KBM-7 (cell line): Measurements from ENCODE around the gene NGEF.
"Not testable (repeated sequence)": the region's sequence is repeated elsewhere in the genome, so short reads cannot be mapped to it uniquely, and the experiment has no call there.

ENCODE experiments used
- DNase-seq: peaks from one replicate; pipeline ENCODE4 v3.0.0-alpha.2; 2015
- in situ Hi-C: fragments of 300-500 bp; cut with MboI; formaldehyde crosslinking; loops from 2 replicates; pipeline ENCODE4 v1.14.3; 2020; ENCODE audit warnings: low sequenced_read_pairs, low pct_unique_long_range_greater_than_20kb, mixed read lengths

Gene NGEF, protein sequence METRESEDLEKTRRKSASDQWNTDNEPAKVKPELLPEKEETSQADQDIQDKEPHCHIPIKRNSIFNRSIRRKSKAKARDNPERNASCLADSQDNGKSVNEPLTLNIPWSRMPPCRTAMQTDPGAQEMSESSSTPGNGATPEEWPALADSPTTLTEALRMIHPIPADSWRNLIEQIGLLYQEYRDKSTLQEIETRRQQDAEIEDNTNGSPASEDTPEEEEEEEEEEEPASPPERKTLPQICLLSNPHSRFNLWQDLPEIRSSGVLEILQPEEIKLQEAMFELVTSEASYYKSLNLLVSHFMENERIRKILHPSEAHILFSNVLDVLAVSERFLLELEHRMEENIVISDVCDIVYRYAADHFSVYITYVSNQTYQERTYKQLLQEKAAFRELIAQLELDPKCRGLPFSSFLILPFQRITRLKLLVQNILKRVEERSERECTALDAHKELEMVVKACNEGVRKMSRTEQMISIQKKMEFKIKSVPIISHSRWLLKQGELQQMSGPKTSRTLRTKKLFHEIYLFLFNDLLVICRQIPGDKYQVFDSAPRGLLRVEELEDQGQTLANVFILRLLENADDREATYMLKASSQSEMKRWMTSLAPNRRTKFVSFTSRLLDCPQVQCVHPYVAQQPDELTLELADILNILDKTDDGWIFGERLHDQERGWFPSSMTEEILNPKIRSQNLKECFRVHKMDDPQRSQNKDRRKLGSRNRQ

DNA sequence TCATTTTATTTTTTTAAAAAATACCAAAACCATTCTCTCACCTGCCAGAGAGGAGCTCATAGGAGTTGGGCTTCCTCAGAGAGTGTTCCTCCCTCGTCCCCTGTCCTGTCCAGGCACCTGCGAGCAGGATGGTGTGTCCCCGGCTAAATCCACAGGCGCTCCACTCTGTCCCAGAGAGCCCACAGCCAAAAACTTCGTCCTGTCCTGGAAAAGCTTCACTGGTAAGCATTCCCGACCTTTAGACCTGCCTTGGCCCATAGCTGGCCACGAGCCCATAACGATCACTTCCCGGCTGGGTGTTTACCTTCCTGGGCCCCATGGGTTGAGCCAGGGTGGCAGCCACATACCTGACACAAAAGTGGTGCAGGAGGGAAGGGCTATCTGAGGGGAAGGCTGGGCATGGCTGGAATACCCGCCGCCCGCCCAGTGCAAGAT lies at the start of gene NGEF:
NGEF (minus strand) TSS at position 230 of the 435 bp plus-strand sequence. CDS start 38,366 bp downstream, outside the sequence.
- in situ Hi-C loops: no loop called here

DNA sequence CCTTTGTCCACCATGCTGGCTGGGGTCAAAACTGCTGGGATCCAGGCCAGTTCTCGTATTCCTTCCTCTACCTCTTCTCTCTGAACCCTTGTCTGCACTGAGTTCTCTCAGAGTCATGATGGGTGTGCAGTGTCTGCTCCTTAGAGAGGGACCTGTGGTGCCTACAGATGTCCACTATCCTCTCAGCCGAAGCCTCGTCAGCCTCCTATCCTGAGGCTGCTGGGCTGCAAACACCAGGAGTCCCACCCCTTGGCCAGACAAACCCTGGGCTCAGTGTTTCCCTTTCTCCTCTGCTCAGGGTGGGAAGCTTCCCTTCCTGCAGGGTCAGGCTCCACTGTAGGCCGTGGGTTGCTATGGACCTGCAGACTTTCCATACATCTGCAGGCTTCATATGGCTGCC lies 49.4 kb upstream of the NGEF start:
- in situ Hi-C loops: no loop called here
- DNase-seq: no peak

More for the DNA sequence above, at the start of gene NGEF:
- no peak for DNase-seq

DNA sequence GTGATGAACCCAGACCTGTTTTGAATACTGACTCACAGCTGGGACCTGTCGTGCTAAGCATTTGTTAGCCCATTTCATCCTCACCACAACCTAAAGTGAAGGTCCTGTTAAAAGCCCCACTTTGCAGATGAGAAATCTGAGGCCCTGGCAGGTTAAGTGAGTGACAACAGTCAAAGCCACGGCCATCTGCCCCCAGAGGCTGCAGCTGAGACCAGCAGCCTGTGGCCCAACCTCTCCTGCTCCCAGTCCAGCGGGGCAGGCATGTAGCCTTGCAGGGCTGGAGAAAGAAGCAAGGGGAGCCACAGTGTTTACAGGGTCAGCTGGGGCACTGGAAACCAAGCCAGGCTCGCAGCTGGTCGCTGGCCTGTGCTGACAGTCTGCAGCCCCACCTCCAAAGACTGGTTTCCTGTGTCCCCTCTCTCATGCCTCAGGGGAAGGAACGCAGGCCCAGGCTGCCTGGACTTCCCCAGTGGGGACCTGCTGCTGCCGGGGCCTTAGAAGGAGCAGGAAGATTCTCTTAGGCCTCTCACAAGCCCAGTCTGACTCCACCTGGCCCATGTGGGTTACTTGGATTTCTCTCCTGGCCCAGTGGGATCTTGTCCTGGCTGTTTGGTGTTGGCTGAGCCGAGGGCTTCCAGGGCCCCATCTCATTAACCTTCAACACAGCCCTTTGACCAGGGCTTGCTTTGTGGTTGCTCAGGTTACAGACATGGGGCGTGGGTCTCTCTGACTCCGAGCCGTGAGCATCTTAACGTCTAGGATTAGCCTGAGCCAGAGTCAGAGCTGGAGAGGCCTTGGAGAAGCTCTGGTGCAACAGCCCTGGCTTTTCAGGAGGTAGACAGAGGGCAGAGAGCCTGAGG lies 48.8 kb upstream of the NGEF start:
- in situ Hi-C loops: no loop called here
- DNase-seq: peak; percentile 52

DNA sequence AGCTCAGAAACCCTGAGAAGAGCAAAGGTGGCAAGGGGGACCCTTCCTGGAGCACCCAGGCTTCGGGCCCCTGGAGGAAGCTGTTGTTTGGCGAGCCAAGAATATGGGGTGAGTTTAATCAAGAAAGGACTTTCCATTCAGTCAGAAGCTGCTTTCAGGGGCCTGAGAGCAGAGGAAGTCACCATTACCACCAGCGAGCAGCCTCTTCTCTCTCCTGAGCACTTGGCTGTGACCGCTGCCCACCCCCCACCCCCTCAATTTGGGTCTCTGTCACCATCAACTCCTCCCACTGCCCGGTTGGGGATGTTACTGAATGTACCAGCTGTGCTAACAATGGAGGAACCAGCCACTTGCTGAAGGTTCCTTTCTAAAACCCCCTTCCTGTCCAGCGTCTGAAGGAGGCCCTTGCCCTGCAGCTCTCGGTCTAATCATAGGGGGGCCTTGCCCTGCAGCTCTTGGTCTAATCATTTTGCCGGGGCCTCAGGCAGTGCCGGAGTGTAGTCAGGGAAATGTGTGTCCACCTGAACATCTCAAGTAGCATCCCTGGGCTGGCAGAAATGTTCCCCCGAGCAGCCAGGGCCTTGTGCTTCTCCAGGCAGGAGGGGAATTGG lies 48.0 kb upstream of the NGEF start:
- peak; percentile 70 for DNase-seq
- in situ Hi-C loops: no loop called here

DNA sequence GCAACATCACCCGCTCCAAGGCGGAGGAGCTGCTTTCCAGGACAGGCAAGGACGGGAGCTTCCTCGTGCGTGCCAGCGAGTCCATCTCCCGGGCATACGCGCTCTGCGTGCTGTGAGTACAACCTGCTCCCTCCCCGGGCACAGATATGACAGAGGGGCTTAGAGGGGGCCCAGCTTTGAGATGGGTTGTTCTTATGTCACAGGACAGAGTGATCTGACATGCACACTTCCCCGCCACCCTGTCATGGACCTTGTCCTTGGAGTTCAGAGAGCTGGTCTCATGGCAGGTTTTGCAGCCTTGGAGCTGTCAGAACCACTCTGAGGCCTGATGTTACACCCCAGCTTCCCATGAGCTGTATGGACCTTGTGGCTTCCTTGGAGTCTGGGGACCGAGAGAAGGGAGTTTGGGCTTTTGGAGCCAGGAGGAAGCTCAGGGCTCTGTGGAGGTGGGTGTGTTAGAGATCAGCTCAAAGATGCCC lies 47.5 kb upstream of the NGEF start:
- DNase-seq: no peak
- in situ Hi-C loops: no loop called here

DNA sequence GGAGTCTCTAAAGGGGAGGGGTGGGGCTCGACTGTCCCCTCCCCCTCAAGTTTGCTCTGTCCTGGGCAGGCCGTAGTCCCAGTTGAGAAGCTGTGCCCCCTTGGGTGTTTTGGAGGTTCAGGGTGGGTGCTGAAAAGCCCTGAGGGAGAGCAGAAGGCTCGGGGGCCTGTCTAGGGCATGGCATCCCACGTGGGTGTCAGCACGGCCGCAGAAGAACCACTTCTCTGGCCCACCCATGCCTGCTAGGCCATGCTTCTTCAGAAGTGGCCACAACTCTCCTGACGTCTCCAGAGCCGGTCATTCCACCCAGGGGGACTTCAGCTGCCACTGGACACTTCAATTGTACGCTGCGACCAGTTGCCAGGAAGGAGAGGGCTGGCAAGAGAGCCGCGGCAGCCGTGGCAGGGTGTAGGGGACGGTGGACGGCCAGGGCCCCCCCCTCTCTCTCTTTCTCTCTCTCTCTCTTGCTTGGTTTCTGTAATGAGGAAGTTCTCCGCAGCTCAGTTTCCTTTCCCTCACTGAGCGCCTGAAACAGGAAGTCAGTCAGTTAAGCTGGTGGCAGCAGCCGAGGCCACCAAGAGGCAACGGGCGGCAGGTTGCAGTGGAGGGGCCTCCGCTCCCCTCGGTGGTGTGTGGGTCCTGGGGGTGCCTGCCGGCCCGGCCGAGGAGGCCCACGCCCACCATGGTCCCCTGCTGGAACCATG lies 46.9 kb upstream of the NGEF start, which contains the start of gene INPP5D:
INPP5D (plus strand) TSS at position 546 of the 704 bp plus-strand sequence; CDS start at position 683, 137 bp downstream.
- peak; percentile 97 for DNase-seq
- in situ Hi-C loops: no loop called here

DNA sequence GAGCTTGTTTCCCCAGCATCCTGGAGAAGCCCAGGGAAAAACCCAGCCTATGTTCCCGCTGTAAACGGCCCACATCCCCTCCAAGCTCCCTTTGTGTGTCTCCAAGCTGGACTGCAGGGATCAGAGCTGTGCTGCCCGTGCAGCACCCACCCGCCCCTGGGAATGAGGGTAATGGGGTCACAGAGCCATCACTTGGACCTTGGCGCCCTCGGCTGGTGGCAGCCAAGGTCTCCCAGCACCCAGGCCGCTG lies 46.4 kb upstream of the NGEF start:
- DNase-seq: no peak
- in situ Hi-C loops: no loop called here

DNA sequence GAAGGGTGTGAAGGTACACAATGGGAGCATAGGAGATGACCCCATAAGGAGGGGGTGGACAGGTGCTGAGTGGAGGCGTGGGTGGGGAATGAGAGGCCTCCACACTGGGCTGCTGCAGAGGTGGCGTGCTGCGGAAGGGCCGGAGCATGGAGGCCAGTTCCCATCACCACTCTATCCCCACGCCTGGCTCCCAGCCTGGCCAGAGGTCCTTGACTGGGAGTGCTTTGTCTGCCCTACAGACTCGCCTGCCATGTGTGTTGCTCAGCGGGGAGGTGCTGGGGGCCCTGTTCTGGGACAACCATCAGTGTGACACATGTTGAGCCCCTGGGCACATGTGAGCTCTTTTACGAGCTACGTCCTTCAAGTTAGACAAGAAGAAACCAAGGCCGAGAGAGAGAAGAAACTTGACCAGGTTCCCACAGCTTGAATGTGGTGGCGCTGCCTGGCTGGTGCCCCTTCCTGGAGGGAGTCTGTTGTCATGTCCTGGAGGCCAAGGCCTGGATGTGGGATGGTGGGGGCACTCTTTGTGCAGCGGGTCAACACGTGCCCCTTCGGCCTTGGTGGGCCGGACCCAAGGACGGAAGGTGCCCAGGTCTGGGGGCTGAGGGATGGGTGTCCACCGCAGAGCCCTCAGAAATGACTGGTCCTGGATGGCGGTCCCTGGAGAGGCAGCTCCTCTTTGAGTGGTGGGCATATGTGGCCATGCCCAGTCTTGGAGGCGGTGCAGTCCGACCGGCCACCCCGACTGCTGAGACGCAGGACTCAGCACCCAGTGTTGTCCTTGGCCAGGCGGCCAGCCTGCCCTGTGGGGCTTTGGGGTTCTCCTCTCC lies 45.9 kb upstream of the NGEF start:
- in situ Hi-C loops: no loop called here
- no peak for DNase-seq

DNA sequence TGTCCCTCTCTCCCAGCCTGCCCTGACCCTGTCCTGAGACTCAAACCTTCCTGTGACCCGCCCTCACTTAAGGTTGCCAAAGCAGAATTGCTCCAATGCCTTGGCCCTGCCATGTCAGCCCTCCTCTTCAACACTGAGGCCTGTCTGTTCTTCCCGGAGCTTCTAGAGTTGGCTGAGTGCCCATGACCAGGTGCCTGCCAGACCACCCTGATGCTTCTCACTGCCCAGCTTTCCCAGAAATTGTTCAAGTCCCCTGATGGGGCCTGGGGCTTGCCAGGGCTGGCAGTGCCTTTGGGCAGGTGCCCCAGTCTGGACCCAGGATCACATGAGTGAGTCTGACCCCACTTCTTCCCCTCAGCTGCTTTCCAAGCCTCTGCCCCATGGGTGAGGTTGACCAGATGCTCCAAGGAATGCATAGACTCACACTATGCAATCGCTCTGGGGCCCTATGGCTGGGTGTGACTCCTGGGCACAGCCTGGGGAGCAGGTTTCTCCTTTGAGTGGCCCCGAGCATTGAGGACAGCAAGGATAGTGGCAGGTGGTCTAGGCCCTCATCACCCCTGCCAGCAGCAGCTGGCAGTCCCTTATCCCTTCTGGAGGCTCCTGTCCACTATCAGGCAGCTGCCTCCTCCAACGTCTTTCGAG lies 44.0 kb upstream of the NGEF start:
- DNase-seq: no peak
- in situ Hi-C loops: no loop called here

DNA sequence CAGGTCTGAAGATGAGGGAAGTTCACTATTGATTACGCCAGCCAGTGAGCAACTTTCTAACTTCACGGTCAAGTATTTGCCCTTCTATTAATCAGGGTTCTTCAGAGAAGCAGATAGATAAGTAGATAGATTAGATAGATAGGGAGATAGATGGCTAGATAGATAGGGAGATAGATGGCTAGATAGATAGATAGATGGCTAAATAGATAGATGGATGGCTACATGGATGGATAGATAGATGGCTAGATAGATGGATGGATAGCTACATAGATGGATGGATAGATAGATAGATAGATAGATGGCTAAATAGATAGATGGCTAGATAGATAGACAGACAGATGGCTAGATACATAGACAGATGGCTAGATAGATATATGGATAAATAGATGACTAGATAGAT lies 42.3 kb upstream of the NGEF start:
- no peak for DNase-seq
- in situ Hi-C loops: no loop called here

DNA sequence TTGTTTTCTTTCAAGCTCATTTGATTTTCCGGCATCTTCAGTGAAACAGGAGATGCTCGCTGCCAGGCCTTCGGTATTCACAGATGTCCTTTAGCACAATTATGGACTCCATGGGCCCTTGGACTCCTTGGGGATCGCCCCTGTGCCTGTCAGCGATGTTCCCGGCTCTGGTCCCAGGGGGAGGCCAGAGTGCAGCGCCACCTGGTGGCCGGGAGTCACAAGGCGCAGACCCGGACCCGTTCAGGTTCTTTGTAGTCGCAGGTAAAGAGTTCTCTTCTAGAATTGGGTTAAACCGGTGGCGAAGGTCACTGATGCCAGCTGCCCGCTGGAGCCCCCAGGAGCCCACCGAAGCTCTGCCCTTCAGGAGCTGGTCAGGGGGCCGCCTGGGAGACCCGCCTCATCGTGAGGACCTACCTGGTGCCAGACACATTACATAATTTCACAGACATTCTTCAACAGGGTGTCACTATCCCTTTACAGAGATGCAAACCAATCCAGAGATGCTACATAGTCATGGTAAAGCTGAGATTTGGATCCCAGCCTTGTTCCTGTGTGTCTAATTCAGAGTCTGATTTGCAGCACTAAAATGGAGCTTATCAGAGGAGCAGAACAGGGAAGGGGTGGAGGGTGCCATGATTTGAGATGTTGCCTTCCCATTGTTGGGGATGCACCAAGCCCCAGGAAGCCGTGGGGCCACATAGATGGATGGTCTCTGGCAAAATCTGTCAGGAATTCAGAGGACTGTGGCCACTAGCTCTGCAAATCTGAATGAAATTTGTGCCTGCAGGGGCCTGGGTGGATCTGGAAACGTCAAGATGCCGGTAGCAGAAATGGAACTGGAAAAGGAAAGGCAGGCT lies 41.1 kb upstream of the NGEF start:
- DNase-seq: peak; percentile 68
- in situ Hi-C loops: no loop called here

DNA sequence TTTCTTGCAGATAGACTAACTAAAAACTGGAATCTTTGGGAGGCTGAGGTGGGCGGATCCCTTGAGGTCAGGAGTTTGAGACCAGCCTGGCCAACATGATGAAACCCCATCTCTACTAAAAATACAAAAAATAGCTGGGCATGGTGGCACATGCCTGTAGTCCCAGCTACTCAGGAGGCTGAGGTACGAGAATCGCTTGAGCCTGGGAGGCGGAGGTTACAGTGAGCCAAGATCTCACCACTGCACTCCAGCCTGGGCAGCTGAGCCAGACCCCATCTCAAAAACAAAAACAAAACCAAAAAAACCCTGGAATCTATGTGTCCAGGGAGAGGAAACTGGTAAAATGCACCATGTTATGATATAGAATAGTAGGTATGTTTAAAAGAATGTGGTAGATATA lies 39.5 kb upstream of the NGEF start:
- DNase-seq, in situ Hi-C loops: not testable (repeated sequence)

DNA sequence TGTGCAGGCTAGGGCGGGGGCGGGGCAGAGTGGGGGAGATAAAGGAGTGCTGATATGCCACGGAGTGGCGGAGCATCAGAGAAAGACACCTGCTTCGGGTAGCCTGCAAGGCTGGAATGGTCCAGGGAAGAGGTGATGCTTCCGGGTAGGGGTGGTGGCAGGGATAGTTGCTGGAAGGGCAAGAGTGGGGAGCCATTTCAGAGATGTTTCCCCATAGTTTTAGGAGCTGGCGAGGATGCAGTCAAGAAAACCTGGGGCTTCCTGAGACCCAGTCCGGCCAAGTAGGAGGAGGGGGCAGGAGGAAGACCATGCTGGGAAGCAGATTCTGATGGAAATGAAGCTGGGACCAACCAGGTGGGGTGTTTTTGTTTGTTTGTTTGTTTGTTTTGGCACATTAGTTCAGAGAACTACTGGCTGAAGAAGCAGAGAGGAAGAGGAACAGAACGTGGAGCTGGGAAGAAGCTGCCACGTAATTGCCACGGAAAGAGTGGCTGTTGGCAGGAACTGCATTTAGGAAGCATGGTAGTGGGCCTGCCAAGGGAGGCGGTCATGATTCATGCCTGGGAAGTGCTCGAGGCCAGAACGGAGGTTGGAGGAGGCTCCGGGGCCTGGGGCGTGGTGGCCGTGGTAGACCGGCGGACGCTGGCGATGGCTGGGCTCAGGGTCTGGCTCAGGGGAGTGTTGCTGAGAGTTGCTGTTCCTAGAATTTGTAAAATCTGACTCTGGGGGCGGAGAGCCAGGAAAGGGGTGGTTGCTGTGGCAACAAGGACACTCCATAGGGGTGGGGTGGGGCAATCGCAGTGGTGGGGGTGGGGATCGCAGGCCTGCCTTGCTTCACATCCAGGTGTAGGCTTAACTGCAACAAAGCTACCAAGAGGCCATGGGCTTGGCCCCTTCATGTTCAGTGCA lies 38.4 kb upstream of the NGEF start:
- in situ Hi-C loops: no loop called here
- peak; percentile 55 for DNase-seq

DNA sequence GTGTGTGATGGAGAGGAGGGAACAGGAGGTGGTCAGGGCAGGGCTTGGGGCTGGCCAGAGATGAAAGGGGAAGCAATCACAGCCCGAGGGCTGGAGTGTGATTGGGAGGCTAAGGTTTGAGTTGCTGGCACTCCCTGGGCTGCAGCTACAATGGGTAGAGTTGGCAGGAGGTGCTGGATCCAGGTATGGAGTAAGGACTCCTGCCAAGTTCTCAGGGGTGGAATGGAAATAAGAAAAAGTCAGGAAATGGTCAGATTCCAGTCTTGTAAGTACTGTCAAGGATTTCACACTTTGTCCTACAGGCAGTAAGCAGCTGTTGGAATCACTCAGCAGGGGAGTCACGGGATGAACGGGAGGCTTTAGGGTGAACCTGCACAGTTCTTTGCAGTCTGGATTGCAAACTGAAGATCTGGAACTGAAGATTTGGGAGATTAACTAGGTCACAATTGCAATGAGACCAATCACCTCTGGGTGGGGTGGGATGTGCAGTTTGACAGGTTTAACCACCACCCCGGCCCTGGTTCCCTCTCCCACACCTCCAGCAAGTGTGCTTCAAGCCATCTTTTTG lies 36.2 kb upstream of the NGEF start:
- DNase-seq: no peak
- in situ Hi-C loops: no loop called here

DNA sequence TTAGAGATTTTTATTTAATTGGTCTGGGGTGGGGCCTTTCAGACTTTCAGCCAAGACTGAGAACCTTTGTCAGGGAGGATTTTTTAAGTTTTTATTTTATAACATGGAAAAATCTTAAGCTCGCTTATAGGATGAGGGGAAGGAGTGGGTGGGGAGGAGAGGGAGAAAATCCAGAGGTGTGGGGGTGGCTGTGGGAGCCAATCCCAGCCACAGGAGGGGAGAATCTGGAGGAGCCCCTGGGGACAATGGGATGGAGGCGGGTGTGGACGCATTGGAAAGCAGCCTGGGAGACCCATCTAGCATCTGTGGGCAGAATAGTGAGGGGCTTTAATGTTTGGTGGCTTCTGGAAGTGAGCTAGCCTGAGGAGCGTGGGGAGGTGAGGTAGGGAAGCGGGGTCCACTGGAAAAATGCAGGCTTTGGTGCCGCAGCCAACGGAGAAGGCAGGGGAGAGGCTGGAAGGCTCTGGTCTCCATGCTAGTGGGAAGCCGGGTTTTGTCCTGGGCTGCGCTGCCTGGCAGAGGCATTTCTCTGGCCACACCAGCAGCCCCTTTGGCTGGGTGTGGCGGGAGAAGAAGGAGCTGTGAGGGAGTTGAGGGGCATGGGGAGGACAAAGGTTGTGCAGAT lies 35.6 kb upstream of the NGEF start:
- DNase-seq: no peak
- in situ Hi-C loops: no loop called here
